GM19023 (cell line): ENCODE data around the gene ECHS1.
A peak's percentile ranks its signal among the peaks of the same experiment; 100 is the strongest.
"Not testable (repeated sequence)": the region's sequence is repeated elsewhere in the genome, so short reads cannot be mapped to it uniquely, and the experiment has no call there.

Source experiments
- ATAC-seq: cut with Tn5 transposase; IDR thresholded peaks from one replicate; pipeline ENCODE4 v1.9.1; 2021; ENCODE audit warnings: mild to moderate bottlenecking, moderate library complexity; ENCODE audit not compliant: unreplicated experiment

The ECHS1 gene

DNA sequence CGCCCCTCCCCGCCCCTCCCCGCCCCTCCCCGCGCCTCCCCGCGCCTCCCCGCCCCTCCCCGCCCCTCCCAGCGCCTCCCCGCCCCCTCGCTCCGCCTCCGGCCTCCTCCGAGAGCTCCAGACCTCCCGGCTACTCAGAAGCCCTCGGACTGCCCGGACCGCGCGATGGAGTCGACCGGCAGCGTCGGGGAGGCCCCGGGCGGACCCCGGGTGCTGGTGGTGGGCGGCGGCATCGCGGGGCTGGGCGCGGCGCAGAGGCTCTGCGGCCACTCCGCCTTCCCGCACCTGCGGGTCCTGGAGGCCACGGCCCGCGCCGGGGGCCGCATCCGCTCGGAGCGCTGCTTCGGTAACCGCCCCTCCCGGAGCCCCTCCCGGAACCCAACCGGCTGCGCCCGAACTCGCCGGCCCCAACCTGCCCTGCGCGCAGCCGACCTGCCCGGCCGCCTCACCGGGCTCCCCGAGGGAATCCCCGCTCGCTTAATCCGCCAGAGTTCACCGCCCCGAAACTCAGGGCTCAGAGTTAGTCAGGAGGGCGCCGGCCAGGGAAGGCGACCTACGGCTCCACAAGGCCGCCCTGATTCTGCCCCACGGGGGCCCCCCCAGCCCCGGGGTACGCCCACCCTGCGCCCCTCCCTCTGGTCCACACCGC, 6.1 kb upstream of the ECHS1 start, which contains the start of gene PAOX:
Gene PAOX, plus strand, starts transcription at position 111 of the 649 bp plus-strand sequence. Its CDS starts 55 bp downstream, at position 166.
- peak; percentile 54 for ATAC-seq

GRCh38 chr10:133378251-133379096, 5.3 kb upstream of the ECHS1 start:
- ATAC-seq = peak; percentile 47

GRCh38 chr10:133377818-133378250, 4.7 kb upstream of the ECHS1 start:
- ATAC-seq = no peak

DNA sequence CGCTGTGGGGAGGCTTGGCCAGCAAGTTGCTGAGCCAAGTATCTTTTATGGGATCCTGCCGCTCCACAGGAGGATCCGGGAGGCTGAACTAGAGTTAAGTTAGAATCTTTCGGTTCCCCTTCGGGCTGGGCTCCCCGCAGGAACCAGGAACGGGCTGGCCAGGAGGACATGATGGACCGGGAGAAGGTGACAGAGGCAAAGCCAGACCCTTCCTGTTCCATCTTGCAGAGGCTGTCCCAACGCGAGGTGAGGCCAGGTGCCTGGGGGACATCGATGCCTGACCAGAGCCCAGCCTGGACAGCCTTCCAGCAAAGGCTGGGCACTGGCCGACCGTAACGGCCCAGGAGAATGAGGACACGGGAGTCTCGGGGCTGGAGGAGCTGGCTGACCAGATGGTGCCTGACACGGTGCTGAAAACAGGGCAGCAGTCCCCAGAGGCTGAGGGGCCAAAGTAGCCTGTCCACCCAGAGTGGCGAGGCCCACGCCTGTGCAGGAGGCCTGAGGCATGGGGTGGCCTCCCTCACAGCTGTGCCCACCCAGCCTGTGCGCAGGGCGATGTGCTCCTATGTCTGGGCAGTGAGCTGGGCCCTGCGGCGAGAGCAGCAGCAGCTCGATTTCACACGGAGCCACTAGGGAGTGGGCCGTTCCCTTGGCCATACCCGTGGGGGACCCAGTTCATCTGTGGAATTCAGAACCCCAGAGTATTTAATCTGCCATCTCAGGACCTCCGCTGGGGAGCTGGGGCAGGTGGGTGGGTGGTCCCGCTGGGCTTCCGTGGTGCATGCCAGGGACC, 4.1 kb upstream of the ECHS1 start:
- ATAC-seq = no peak

DNA sequence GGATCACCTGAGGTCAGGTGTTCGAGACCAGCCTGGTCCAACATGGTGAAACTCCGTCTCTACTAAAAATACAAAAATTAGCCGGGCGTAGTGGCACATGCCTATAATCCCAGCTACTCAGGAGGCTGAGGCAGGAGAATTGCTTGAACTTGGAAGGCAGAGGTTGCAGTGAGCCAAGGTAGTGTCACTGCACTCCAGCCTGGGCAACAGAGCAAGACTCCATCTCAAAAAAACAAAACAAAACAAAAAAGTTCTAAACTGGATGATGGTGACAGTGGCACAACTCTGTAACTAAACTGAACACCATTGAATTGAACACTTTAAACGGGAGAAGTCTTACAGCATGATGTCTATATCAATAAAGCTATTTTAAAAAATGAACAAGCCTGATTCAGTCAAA, 3.0 kb upstream of the ECHS1 start:
- not testable (repeated sequence) for ATAC-seq

GRCh38 chr10:133375357-133376115, 2.4 kb upstream of the ECHS1 start:
- no peak for ATAC-seq

GRCh38 chr10:133372507-133372906, 647 bp downstream of the ECHS1 start:
- no peak for ATAC-seq

DNA sequence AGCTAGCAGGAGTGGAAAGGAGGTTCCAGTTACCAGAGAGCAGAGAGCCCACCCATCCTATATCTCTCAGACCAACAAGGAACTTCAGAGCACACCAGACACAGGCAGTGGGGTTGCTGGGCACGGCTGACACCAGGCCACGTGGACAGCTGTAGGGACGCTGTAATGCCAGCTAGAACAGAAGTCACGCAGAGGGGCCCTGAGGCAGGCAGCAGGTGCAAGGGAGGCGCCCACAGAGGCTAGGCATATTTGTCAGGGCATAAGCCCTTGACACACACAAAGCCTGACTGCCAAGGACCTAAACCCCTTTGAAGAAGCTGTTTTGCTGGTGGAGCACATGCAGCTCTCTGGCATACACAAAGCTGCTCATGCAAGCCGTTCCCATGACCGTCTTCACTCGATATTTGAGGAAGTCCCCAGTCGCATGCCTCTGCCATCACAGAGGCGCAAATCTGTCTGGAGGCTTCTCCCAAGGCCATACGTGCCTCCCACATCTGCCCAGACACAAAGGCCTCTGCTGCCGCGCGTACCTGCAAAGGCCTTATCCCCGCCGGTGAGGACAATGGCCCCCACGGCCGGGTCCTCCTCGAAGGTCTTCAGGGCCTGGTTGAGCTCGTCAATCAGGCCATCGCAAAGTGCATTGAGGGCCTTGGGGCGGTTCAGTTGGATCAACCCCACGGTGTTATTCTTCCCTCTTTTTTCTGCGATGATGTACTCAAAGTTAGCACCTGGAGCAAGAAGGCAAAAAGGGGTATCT, 2.9 kb downstream of the ECHS1 start:
- ATAC-seq = no peak

DNA sequence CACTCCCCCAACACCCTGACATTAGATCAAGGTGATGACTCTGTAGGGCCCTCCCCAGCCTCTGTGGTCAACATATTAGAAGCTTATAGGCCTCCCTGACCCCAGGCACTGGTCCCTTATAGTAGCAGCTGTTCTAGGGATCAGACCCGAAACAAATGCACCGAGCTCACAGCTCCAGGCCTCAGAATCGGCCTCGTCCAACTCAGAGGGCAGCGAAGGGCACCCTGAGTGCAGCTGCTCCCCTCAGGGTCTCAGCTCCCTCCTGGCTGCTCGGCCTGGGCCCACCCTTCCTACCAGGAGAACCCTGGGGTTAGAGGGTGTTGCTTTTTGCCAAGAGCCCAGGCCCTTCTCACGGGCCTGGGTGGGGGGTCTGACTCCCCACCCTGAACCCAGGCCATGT, 5.0 kb downstream of the ECHS1 start:
- ATAC-seq = no peak

GRCh38 chr10:133367461-133367860, 5.7 kb downstream of the ECHS1 start:
- ATAC-seq = not testable (repeated sequence)

DNA sequence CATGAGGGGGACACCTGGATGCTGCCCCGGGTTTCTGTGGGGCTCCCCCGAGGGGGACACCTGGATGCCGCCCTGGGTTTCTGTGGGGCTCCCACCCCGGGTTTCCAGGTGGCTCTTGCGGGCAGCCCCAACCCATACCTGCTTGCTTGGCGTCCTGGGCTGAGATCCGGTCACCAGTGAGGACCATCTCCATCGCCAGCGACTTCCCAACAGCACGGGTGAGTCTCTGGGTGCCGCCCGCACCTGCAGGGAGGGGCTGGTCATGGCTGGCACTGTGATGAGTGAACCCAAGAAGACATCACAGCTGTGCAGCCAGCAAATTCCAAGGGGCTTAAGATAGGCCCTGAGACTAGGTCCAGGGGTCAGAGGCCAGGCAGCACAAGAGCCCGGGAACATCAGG, 6.4 kb downstream of the ECHS1 start:
- ATAC-seq = no peak

DNA sequence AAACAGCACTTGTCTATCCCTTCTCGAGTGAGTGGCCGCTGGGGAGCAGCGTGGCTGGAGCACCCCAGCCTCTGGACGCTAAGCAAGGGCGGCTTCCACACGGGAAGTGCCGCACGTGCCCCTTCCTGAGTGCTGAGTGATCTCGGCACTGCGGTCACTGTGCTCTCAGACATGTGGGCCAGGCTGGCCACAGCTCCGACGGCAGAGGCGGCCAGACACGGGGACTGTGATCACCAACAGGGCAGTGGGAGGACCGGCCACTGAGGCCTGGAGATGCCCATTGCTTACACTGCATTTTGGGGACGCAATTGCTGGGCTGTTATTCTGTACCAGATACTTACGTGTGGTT, 7.0 kb downstream of the ECHS1 start:
- no peak for ATAC-seq

DNA sequence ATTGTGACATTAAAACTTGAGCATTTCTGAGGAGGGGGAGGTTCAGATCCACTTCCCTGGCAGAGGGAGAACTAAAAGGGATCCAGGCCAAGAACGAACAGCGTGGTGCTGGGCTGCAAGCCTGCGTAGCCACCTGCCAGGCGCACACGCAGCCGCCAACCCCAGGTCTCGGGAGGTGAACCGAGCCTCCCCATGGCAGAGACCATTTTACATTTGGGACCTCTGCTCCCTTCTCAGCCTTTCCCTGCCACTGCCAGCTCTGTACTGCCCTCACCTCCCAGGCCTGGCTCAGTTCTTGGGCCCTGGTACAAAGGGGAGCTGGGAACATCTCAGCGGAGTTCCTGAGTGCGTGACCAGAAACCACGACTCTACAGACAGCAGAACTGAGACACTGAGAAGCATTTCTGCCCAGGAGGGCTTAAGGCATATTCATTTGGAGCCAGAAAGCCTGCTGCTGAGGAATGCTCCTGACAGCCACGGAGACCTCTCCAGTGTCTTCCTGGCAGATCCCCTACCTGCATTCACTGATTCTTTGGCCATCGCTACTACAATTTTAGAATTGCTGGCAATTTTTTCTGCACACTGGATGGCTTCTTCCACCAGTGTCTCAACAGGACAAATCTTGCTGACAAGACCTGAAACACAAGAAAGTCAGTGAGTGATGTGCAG, 7.6 kb downstream of the ECHS1 start:
- ATAC-seq = no peak

DNA sequence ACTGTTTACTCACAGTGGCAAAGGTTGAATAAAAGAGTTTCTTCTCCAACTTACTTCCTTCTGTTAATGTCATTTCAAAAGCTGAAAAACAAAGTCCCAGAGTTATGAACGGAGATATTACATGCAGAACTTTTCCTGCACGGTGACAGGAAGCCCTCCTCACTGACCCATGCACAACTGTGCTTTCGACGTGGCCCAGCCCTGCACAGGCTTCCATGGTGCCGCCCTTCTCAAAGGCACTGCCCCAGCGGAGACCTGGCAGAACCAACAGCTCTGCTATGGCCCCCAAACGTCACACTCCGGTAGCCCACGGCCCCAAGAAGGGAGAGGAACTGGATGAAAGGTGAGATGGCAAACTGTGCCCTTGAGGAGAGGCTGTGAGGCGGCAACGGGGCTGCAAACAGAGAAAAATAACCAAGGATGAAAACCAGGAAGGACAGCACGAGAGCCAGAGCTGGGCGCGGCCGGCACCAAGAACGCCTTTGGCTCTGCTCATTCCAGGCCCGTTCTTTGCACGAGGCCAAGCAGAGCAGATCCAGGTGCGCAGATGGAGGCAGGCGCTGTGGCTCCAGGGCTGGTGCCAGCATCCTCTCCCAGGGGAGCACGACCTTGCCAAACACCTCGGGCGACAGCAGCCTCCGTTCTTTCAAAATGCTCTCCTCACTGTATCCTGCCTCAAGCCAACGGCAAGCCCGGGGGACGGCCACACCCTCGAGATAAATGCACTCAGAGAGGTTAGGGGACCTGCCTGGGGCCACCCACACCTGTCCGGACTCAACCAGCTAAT, 8.3 kb downstream of the ECHS1 start:
- no peak for ATAC-seq

- ATAC-seq = no peak
Observed at GRCh38 chr10:133362846-133363245, 10.3 kb downstream of the ECHS1 start.

DNA sequence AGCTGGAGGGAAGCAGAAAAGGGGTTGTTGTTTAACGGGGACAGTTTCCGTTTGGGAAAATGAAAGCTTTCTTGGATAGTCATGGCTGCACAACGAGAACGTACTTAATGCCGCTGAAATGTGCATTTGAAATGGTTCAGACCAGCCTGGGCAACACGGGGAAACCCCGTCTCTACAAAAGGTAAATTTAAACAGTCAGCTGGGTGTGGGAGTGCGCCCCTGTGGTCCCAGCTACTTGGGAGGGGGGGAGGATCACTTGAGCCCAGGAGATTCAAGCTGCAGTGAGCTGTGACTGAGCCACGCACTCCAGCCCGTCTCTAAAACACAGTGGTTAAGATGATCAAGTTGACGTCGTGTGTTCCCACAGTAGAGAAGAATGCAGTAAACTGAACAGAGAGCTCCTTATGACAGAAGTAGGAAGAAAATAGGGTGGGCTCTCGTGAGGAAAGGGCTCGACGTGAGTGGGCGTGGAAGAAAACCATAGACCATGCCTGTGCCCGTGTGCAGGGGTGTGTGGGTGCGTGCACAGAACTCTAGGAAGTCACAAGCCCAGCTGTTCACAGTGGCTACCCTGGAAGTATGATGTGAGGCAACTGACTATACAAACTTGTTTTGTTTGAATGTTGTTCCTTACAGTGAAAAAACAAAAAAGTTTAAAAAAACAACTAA, 11.2 kb downstream of the ECHS1 start:
- no peak for ATAC-seq

DNA sequence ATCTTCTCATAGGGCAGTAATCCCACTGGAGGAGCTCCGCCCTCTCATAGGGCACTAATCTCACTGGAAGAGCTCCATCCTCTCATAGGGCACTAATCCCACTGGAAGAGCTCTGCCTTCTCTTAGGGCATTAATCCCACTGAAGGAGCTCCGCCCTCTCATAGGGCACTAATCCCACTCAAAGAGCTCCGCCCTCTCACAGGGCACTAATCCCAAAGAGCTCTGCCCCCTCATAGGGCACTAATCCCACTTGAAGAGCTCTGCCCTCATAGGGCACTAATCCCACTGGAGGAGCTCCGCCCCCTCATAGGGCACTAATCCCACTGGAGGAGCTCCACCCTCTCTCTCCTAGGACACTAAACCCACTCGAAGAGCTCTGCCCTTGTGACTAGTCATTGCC, 11.9 kb downstream of the ECHS1 start:
- no peak for ATAC-seq

DNA sequence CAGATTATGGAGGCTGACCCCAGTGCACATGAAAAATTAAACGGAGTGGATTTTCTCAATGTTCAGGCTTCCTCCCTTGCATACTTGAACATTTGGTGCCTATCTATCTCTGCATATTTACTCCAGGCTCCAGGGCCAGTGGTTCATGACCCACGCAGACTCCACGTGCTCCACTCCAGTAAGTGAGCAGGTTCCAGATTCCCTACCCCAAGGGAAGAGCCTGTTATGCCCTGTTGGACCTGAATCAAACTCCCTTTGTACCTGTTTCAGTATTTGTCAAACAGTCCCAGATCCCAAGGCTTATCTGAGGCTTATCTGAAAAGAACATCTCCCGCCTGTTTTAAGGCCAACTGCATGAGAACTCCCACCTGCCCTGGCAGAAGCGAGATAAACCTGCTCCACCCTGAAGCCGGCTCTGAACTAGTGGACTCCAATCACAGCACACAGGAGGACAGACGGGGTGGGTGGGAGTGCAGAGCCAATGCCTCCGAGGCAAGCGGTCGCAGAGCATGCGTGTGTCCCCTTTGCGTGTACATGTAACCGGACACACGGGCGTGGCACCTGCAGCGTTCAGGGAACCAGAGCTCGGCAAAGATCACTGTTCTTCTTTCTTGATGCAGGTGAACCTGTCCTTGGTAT, 13.1 kb downstream of the ECHS1 start:
- no peak for ATAC-seq
